HFF-Myc (cell line): ENCODE measurements around the gene LRAT.

Source experiments
- DNase-seq: peaks from one replicate; pipeline ENCODE4 v3.0.0-alpha.2; 2011; ENCODE audit warnings: low read depth; ENCODE audit errors: extremely low read depth
- H3K4me3 ChIP-seq: replicated peaks from 2 replicates; pipeline ENCODE4 v1.5.1; 2011; ENCODE audit warnings: low read depth, mild to moderate bottlenecking, control low read depth, low read length
- TF ChIP-seq, protein P1 (sequence below): IDR thresholded peaks from 2 replicates; pipeline ENCODE4 v1.5.1; 2012; ENCODE audit warnings: mild to moderate bottlenecking, low read depth, low read length, control low read depth; ENCODE audit errors: missing control alignments

LRAT gene

DNA sequence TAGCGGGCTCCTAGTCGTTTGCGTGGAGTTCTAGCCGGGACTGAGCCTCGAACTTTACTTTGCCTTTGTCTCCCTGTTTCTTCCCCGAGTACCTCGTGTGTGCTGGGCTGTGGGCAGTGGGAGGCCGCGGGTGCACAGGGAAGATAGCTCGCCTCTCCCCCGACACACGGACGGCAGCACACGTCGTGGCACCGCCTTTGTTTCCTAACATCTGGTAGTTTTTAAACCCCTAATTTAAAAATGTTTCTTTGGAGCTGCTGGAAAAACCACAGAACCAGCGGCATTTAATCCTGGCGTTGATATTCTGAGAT is 38.1 kb downstream of the LRAT start:
- TF ChIP-seq, protein P1, sequence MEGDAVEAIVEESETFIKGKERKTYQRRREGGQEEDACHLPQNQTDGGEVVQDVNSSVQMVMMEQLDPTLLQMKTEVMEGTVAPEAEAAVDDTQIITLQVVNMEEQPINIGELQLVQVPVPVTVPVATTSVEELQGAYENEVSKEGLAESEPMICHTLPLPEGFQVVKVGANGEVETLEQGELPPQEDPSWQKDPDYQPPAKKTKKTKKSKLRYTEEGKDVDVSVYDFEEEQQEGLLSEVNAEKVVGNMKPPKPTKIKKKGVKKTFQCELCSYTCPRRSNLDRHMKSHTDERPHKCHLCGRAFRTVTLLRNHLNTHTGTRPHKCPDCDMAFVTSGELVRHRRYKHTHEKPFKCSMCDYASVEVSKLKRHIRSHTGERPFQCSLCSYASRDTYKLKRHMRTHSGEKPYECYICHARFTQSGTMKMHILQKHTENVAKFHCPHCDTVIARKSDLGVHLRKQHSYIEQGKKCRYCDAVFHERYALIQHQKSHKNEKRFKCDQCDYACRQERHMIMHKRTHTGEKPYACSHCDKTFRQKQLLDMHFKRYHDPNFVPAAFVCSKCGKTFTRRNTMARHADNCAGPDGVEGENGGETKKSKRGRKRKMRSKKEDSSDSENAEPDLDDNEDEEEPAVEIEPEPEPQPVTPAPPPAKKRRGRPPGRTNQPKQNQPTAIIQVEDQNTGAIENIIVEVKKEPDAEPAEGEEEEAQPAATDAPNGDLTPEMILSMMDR: no peak
- DNase-seq: no peak
- H3K4me3 ChIP-seq: no peak overlapping the region
